Right cardiac atrium (tissue), 5 donors: Measurements from ENCODE around the gene HEBP2. TPM values are rescaled to one million over a fixed set of nuclear protein-coding genes. Genes with fewer than 3 reads are reported as not detected.

Experiments
- ATAC-seq, 2 donors: fragments of 200-7000 bp; cut with Tn5 transposase; one replicate each; pipeline versions ENCODE4 v1.8.0 to v1.9.1; 2020; ENCODE audit warnings: moderate library complexity in 2 of 2, mild to moderate bottlenecking in 1 of 2
- DNase-seq, 3 donors: peaks; one replicate each; pipeline ENCODE4 v3.0.0-alpha.2; 2020
- H3K27ac ChIP-seq: one replicate; pipeline ENCODE4 v1.5.1; 2013; ENCODE audit warnings: mild to moderate bottlenecking, low read length, control low read depth, moderate library complexity
- H3K27me3 ChIP-seq: one replicate; pipeline ENCODE4 v1.6.1; 2013; ENCODE audit not compliant: control insufficient read depth, insufficient read depth
- H3K4me1 ChIP-seq: one replicate; pipeline ENCODE4 v1.6.1; 2013; ENCODE audit warnings: low read length; ENCODE audit not compliant: control insufficient read depth, insufficient read depth
- H3K4me3 ChIP-seq: one replicate; pipeline ENCODE4 v1.5.1; 2013; ENCODE audit warnings: low read length, control low read depth
- H3K9me3 ChIP-seq: one replicate; pipeline ENCODE4 v1.6.1; 2013; ENCODE audit warnings: low read length; ENCODE audit not compliant: control insufficient read depth
- WGBS: extraction: QIAGEN DNeasy Blood & Tissue Kit; methylation state at CpG from one replicate; pipeline ENCODE4 v1.1.7; 2013; 5-methylcytosine and 5-hydroxymethylcytosine counted together
- intact Hi-C, 4 donors: fragments of 100-400 bp; cut with DNase I; formaldehyde crosslinking; loops; one replicate each; pipeline versions ENCODE4 v1.11.0 to v1.14.0; 2022 to 2023
- microRNA-seq, 2 donors: library from miRNA; unstranded; fragments of <30 nt; microRNA quantifications; one replicate each; pipeline ENCODE4 v1.2.0, GENCODE V29; 2020 to 2021
- polyA plus RNA-seq: library from polyadenylated mRNA; stranded (reverse); fragments of 200-250 nt; gene quantifications from one replicate; pipeline ENCODE4 v1.2.3, GENCODE V29; 2013
- total RNA-seq, 4 donors: library from RNA; stranded (reverse); fragmentation: NEBNext Ultra II Directional; extraction: Animal tissue kit (Norgen Biotek cat#: 25700); gene quantifications; one replicate each; pipeline ENCODE4 v1.2.1, GENCODE V29; 2021
- donor health status: healthy with polysubstance abuse.
- donor health status: DM: no; HTN: yes; CAD: no.
- donor health status: DM: no; HTN: no; CAD: no.
- donor health status: DM: no; HTN: yes; CAD: no; lungs with severe emphysema.
- donor health status: DM: yes; HTN: yes; CAD: no.

HEBP2 gene
- total and polyA plus RNA-seq, 5 donors = 39.5 to 91.6 (median 77.4) TPM

DNA sequence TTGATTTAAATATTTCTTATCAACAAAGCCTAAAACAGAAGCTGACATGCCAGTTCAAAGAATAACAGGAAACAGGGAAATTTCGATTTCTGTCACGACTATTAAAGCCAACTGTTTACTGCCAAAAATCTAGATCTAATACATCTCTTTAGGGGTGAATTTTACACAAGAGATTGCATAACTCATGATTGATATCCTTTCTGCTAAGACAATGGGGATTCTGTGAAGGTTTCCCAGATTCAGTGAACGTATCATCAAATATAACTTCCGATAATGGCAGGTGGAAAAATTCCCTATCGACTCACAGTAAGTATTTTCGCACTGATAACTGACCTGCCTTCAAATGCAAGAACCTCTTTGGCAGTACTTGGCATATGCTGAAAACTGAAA lies 52.4 kb downstream of the HEBP2 start:
- H3K27me3 ChIP-seq = no peaks in the 10 kb centered on the region
- ATAC-seq = no peak
- no peak overlapping the region for H3K27ac ChIP-seq
- H3K9me3 ChIP-seq = no peaks in the 10 kb centered on the region
- WGBS = 60% methylated on average over 6 of the region's 6 CpGs
- H3K4me1 ChIP-seq = peaks cover 3% of the 10 kb centered on the region
- no peak for DNase-seq
- no peak overlapping the region for H3K4me3 ChIP-seq
- intact Hi-C loops = no loop called here

DNA sequence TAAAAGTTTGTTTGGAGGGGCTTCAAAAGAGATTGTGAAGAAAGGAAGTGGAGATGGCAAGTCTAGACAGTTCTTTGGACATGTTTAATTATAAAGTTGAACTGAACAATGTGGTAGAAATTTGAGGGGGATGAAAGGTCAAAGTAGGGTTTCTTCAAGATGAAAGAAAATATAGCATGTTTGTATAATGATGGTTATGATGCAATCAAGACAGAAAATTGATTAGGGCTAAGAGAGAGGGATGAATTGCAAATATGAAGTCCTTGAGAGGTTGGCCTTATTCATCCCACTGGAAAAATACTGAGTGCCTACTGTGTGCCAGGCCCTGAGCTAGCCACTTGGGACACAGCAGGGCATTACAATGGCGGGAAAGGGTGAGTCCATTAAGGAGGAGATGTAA lies 57.6 kb downstream of the HEBP2 start:
- Histone ChIP-seq H3K4me3 (no peak overlapping the region), H3K27me3 (no peaks in the 10 kb centered on the region), H3K4me1 (no peaks in the 10 kb centered on the region), H3K27ac (no peak overlapping the region), H3K9me3 (no peaks in the 10 kb centered on the region)
- 96% methylated on average over 1 of the region's 1 CpG for WGBS
- intact Hi-C loops = no loop called here
- ATAC-seq (no peak), DNase-seq (no peak)

DNA sequence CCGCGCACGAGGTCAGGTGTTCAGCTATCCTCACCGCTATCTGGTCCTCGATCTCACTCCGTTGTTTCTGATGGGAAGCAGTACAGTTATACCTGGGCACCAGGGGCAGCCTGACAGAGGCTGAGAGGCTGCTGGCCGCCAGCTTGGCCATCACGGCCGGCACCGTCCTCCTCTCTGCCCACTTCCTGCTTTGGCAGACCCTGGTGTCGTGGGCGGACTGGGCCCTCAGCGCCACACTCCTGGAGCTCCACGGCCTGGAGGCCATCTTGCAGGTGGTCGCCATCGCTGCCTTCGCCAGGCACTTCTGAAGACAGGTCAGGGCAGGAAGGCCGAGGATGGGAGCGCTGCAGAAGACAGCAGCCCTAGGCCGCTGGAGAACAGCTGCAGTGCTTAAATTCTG lies 60.1 kb downstream of the HEBP2 start:
- H3K27me3 ChIP-seq = no peaks in the 10 kb centered on the region
- WGBS = 94% methylated on average over 20 of the region's 20 CpGs
- no peak overlapping the region for H3K4me3 ChIP-seq
- intact Hi-C loops = no loop called here
- DNase-seq = peak in 1 of 3 donors; percentile 37
- no peak overlapping the region for H3K27ac ChIP-seq
- no peaks in the 10 kb centered on the region for H3K9me3 ChIP-seq
- H3K4me1 ChIP-seq = no peaks in the 10 kb centered on the region
- ATAC-seq = no peak

DNA sequence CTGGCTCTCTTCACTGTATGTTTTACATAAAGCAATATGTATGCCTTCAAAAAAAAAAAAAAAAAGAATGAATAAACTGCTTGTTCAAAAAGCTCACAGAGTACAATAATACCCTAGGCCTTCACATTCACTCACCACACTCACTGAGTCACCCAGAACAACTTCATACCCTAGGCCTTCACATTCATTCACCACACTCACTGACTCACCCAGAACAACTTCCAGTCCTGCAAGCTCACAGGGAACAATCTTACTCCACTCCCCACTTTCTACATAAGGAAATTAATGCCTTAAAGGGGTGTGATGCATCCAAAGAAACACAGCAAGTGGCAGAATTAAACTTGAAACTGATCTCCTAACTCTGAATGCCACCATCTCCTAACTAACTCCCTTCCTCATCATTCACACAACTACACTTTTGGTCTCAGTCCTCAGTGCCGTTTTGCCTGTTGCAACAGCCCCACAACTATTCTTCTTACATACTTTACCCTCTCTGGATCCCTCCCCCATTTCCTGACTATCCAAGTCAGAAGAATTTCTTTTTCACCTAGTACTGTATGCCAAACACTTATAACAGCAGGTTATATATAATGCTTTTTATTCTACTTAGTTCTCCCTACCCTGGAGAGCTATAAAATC lies 61.1 kb downstream of the HEBP2 start:
- intact Hi-C loops = no loop called here
- Histone ChIP-seq H3K4me1 (no peaks in the 10 kb centered on the region), H3K27ac (no peak overlapping the region), H3K27me3 (no peaks in the 10 kb centered on the region), H3K9me3 (no peaks in the 10 kb centered on the region), H3K4me3 (no peak overlapping the region)
- DNase-seq (no peak), ATAC-seq (no peak)
- 40% methylated on average over 1 of the region's 1 CpG for WGBS

DNA sequence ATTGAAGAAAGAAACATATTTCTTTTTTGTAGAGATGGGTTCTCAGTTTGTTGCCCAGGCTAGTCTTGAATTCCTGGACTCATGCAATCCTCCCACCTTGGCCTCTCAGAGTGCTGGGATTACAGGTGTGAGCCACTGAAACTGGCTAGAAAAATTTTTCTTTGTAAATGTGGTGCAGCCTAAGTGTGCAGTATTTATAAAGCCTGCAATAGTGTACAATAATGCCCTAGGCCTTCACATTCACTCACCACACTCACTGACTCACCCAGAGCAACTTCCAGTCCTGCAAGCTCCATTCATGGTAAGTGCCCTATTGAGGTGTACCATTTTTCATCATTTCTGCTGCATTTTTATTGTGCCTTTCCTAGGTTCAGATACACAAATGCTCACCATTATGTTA lies 63.9 kb downstream of the HEBP2 start:
- Histone ChIP-seq H3K27me3 (no peaks in the 10 kb centered on the region), H3K4me1 (no peaks in the 10 kb centered on the region), H3K4me3 (no peak overlapping the region), H3K9me3 (no peaks in the 10 kb centered on the region), H3K27ac (no peak overlapping the region)
- intact Hi-C loops = no loop called here
- no peak for ATAC-seq
- no peak for DNase-seq

DNA sequence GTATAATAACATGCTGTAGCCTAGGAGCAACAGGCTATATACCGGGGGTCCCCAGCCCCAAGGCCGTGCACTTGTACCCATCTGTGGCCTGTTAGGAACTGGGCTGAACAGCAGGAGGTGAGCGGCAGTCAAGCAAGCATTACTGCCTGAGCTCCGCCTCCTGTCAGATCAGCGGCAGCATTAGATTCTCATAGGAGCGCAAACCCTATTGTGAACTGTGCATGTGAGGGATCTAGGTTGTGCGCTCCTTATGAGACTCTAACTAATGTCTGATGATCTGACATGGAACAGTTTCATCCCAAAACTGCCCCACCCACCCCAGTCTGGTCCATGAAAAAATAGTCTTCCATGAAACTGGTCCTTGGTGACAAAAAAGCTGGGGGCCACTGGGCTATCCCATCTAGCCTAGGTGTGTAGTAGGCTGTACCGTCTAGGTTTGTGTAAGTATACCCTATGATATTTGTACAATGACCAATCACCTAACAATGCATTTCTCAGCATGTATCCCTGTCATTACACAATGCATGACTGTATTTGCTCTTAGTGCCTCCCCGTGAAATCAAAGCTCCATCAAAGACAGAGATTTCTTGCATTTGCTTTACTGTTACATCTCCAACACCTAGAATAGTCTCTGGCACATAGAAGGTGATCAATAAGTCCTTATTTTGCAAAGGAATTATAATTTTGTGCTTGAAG lies 64.4 kb downstream of the HEBP2 start:
- WGBS = 95% methylated on average over 9 of the region's 9 CpGs
- H3K27ac ChIP-seq = no peak overlapping the region
- no peaks in the 10 kb centered on the region for H3K9me3 ChIP-seq
- H3K4me1 ChIP-seq = no peaks in the 10 kb centered on the region
- H3K27me3 ChIP-seq = no peaks in the 10 kb centered on the region
- no peak overlapping the region for H3K4me3 ChIP-seq
- no peak for ATAC-seq
- DNase-seq = no peak
- intact Hi-C loops = no loop called here

Small RNA genes within 50 kb of the gene (microRNA-seq; reads per million reads assigned to microRNA genes)
- gene MIR3145 = 4.2 to 6.4 reads per million in 2 donors

Other genes with a start within 250 kb of the HEBP2 start
- 1 to 10 TPM; 1.1 to 2.0 (median 1.6) TPM for gene ARFGEF3, start 242.3 kb upstream of the HEBP2 start, total RNA-seq
- 0.63 TPM for gene ARFGEF3, start 242.3 kb upstream of the HEBP2 start, polyA plus RNA-seq
- not detected for gene PBOV1, start 185.7 kb upstream of the HEBP2 start, total RNA-seq
- gene PBOV1, start 185.7 kb upstream of the HEBP2 start, polyA plus RNA-seq = not detected
- gene SMIM28, start 26.3 kb upstream of the HEBP2 start, total RNA-seq = not detected
- not detected for gene SMIM28, start 26.3 kb upstream of the HEBP2 start, polyA plus RNA-seq
- gene NHSL1, start 95.3 kb downstream of the HEBP2 start, total RNA-seq = 10 to 100 TPM; 35.4 to 46.5 (median 38.8) TPM
- 10.5 TPM for gene NHSL1, start 95.3 kb downstream of the HEBP2 start, polyA plus RNA-seq